CD4-positive, alpha-beta T cell treated with Interleukin-6 for 4 hours (primary cell): ENCODE measurements around the gene ZNF428.
"Not testable (repeated sequence)": the region's sequence is repeated elsewhere in the genome, so short reads cannot be mapped to it uniquely, and the experiment has no call there.

Experiments
- DNase-seq: peaks from one replicate; pipeline ENCODE4 v3.0.0-alpha.2; 2020; ENCODE audit warnings: mixed read lengths

Gene ZNF428

DNA sequence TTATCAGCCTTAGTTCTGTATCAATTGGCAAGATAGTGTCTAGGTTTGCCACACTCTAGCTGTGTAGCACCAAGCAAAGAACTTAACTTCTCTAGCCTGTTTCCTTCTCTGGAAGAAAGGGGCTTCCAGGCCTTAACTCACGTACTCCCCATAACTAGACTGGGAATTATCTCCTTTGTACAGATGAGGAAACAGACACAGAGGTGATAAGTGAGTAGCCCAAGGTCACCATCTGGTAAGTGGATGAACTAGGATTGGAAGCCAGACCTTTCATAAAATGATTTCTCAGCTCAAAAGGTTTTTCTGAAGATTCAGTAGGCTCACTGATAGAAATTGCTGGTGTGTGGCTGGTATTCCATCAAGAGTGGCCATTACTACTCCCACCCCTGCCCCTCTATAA is 3.1 kb downstream of the ZNF428 start:
- DNase-seq = no peak

DNA sequence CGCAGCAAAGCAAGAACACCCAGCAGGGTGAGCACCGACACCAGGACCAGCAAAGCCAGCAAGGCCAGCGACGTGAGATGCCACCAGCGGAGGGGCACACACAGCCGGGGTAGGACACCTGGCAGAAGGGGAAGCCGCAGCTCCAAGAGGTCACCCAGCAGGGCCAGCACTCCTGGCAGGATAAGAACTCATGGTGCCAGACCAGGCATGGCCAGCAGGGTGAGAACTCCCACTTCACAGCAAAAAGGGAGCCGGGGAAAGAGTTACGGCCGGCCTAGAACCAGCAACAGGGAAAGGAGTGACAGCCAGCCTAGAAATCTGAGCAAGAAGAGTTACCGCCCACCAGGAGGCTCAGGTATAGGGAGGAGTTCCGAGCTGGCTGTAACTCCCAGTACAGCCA is 7.1 kb downstream of the ZNF428 start:
- no peak for DNase-seq

DNA sequence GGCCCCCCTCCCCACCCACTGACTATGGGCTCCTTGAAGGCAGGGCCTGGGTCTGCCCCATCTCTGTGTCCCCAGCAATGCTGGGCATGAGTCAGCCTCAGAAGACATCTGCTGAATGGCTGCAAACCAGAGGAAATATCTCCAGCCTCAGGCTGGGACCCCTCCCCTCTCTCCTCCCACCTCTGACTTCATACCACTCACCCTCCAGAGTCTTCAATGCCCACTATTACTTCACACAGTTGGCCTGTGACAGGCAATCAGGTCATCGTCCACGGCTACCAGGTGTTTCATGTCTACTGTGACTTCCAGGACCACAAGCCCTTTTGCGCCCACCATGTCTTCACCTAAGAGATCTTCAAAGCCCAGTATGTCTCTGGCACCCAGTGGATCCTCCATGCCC is 7.6 kb downstream of the ZNF428 start, which contains the start of gene SRRM5:
Gene SRRM5 (plus strand): TSS at position 301 of the 400 bp plus-strand sequence. CDS start 34 bp downstream, at position 335.
- no peak for DNase-seq

DNA sequence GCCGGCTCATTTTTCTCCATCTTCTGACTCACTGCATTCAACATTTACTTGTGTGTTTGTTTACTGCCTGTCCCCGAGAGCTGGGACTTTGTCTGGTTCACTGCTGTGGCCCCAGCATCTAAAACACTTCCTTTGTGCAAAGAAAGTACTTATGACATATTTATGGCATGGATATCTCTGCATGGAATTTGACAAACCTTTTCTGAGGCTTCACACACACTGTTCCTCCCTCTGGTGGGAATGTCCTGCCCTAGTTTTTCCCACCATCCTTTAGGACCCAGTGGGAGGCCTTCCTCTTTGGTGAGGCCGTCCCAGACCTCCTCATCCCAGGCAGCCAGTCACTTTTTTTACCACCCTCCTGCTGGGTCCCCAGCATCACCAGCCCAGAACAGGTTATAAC is 8.9 kb downstream of the ZNF428 start:
- DNase-seq = no peak

DNA sequence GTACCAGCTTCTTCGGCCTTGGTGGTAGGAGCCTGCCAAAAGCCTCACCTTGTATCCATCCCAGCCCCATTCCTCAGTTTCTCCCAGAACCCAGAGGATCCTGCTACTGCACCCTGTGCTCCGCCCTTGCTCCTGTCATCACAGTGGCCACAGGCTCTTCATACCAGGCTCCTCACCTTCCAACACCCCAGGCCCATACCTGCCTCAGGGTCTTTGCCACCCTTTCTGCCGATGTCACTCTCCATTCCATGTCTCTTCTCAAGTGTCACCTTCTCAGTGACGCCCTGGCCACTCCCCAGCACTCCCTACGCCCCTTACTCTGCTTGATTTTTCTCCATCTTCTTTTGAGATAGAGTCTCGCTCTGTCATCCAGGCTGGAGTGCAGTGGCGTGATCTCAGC is 9.6 kb downstream of the ZNF428 start:
- DNase-seq = no peak

DNA sequence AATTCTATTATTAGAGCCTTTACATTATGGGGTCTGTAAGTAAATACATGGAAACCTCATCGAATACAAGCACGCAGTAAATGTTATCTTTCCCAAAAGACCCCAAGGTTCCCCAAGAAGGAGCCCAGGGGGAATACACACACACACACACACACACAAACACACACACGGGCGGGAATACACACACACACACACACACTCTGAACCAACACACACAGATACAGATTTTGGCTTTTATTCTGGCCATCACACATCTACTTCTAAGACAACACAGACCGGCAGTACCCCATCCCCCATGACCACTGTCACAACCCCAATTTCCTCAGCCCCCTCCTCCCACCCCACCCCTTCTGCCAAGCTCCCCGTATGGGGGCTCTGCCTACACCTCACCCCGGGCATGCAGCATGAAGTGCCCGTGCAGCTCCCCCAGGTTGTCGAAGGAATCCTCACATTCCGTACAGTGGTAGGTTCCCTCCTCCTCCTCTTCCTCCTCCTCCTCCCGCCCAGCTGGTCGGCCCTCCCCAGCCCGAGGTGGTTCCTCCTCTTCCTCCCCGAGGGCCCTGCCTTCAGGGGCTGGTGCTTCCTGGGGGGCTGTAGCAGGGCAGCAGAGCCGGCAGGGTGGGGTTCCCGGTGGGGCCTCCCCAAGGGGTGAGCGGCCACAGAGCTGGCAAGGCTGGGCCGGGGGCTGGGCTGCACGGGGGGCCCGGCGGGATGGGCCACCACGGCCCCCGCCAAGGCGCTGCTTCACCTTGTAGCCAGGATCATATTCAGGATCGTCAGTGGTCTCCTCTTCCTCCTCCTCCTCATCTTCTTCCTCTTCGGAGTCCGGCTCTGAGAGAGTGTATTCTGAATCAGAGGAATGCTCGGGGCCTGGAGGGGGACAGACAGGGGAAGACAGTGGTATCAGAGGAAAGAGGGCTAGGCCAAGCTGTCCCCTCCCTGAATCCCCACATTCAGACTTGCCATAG is 11.9 kb downstream of the ZNF428 start:
- no peak for DNase-seq

DNA sequence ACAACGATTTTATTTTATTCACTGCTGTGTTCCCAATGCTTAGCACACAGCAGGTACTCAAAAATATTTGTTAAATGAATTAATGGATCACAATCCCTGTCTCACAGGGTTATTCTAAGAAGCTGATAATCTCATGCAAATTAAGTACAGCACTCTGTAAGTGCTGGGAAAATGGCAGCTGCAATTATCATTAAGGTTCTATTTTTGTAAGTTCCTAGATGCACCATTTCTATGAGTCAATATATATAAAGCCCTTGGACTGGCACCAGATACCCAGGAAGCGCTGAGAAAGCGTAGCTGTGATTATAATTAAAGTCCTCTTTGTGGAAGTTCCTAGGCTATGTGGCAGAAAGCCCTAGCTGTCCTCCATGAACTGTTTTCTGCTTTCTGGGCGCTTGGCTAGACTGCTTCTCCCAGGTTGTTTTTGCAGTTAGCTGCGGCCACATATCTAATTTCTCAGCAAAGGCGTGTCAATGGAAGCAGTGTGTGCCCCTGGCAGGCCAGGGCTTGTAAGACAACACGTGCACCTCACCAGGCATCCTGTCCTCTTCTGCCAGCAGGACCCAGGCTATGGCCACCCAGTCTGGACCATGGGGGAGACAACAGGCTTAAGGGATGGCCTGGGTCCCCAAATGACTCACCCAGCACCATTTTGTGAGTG is 12.7 kb downstream of the ZNF428 start:
- no peak for DNase-seq

DNA sequence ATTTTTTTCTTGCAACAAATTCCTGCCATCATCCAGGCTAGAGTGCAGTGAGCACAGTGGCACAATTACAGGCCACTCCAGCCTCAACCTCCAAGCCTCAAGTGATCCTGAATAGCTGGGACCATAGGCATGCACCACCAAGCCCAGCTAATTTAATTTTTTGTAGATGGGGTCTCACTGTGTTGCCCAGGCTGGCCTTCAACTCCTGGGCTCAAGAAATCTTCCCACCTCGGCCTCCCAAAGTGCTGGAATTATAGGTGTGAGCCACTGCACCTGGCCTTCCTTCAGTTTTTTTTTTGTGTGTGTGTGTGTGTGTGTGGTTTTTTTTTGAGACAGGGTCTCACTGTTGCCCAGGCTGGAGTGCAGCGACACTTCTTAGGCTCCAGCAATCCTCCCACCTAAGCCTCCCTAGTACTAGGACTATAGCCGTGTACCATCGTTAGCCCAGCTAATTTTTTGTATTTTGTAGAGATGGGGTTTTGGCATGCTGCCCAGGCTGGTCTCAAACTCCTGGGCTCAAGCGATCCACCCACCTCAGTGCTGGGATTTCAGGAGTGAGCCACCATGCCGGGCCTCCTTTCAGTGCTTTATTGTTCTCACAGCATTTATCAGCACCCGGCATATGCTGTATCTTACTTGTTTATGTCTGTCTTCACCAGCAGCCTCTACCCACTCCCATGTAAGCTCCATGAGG is 13.4 kb downstream of the ZNF428 start:
- DNase-seq = no peak

DNA sequence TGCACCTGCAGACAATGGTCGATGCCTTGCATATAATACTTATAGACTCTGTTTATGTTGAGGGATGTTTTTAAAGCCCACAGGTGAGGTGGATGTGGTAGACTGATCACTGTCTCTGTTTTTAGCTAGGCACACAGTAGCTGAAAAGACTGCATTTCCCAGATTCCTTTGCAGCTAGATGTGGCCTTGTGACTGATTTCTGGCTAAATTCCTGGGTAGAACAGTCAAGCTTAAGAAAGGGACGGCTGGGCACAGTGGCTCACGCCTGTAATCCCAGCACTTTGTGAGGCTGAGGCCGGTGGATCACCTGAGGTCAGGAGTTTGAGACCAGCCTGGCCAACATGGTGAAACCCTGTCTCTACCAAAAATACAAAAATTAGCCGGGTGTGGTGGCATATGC is 19.1 kb downstream of the ZNF428 start:
- not testable (repeated sequence) for DNase-seq

DNA sequence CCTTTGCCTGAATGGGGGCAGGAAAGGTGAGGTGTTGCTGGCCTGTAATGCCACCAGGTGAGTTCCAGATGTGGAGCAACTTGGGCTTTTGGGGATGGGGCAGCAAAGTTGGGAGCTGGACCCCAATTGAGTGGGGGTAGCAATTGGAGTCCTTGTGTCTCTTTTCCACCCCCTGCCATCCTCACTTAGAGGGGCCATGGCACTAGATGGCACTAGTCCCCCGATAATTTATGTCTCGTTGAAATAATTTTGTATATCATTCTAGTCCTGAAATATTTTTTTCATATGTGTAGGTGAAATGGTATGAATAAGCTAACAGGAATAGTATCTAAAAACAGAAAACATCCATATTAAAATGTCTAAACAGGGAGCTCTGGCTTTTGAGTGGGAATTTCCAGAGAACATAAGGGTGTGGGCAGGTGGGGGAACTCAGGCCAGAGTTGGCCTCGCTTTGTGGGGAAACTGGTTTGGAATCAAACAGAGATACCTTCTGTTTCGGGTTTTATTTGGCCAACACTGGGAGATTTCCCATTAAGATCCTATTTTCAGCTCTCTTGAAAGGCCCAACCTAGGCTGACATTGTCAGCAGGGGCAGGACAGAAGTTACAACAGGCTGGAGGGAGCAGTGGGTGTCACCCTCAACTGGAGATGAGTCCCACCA is 19.7 kb downstream of the ZNF428 start:
- DNase-seq = no peak

DNA sequence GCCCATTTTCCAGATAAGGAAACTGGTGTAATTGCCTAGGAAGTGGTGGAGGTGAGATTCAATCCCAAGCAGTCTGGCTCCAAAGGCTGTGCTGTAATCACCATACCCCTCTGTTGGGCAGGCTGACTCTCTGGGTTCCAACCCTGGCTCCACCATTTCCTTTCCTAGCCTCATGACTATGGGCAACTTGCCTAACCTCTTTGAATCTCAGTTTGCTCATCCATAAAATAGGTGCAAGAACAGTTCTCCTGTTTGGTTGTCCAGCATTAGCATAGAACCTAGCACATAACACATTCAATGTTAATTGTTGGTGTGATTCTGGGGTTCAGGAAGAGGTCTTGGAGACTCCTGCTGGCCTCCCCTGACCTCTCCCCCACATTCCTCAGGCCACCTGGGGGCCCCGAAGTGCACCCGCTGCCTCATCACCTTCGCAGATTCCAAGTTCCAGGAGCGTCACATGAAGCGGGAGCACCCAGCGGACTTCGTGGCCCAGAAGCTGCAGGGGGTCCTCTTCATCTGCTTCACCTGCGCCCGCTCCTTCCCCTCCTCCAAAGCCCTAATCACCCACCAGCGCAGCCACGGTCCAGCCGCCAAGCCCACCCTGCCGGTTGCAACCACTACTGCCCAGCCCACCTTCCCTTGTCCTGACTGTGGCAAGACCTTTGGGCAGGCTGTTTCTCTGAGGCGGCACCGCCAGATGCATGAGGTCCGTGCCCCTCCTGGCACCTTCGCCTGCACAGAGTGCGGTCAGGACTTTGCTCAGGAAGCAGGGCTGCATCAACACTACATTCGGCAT is 20.8 kb downstream of the ZNF428 start:
- no peak for DNase-seq

DNA sequence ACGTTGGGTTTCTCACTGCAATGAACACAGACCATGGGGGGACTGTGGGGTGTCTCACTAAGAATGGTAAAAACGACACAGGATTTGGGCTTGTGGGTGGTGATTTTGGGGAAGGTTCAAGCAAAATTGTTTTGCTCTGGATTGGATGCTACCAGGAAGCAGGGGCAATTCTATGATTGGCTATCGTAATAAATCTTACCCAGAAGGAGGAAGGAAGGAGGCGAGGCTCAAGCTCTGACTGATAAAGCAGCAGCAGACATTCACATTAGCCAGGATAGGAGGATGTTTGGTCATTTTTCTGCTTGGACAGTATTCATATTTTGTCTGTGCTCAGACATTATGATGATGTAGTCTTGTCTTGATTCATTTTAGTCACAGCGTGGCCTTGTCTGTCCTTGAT is 21.6 kb downstream of the ZNF428 start:
- no peak for DNase-seq

DNA sequence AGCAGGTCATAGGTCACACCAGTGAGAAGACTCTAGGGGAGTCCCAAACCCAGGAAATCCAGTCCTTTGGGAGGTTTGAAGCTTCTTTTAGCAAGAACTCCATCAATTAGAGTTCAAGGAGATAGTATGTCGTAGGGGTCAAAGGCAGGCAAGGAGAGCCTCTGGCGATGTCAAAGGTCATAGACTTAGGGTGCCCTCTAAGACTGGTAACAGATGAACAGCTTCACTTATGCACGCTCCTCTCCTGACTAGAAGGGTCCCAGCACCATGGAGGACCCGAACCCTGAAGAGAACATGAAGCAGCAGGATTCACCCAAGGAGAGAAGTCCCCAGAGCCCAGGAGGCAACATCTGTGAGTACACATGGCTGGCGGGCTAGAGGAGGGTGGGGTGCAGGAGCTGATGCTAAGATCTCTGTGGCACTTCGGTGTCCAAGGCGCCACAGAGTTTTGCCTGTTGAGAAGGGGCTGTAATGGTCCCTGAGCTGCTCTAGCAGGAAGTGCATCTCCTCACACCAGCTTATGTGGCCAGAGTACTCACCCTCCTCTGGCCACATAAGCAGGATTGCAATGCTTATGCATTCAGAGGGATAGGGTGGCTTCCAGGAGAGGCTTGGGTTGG is 22.5 kb downstream of the ZNF428 start:
- no peak for DNase-seq

DNA sequence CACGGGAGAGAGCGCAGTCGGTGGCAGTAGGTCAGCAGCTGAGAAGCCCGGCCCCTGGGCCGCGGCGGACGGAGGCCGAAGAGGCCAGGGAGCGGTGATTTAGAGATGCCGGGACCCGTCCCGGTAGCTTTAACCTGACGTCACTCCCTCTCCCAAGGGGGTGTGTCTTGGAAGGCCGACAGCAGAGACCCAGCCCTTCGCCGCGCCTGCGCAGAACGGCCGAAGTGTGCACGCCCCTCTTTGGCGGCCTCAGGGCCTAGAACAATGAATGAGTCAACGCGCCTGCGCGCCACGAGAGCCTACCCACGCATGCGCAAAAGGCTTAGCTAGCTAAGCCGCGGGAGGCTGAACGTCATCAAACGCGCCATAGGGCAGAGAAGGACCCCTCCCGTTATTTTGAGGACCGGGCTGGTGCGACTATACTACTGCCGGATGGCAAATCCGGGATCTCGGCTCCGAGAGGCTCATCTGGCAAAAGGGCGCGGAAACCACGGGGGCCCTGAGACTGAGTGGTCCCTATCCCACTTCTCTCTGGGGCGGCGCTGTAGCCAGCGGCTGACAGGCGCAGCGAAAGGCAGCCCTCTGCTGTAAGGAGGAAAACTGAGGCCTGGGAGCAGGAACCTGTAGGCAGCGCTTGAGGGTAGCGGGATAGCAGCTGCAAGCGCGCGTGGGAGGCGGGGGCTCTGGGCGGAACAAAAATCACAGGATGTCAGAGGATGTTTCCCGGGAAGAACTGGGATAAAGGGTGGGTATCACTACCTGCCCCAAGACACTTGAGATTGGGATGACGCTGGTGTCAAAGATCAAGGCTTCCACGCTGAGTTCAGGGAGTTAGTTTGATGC is 23.2 kb downstream of the ZNF428 start, which contains the start of the genes IRGQ and ZNF576:
Gene IRGQ (minus strand): TSS at position 136 of the 843 bp plus-strand sequence. CDS start 796 bp downstream, outside the sequence.
Gene ZNF576 (plus strand): TSS at position 597 of the 843 bp plus-strand sequence. CDS start 514 bp downstream, outside the sequence.
- DNase-seq = peak; percentile 100

DNA sequence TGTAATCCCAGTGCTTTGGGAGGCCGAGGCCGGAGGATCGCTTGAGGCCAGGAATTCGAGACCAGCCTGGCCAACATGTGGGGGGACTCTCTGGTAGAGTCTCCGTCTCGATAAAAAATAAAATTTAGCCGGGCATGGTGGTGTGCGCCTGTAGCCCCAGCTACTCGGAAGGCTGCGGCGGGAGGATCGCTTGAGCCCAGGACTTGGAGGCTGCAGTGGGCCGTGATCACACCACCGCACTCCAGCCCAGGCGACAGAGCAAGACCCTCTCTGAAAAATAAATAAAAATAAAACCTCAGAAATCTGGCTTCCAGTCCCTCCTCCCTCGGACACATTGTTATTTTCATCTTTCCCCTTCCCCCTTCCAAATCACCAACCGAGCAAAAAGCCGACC is 23.8 kb downstream of the ZNF428 start:
- DNase-seq = no peak

DNA sequence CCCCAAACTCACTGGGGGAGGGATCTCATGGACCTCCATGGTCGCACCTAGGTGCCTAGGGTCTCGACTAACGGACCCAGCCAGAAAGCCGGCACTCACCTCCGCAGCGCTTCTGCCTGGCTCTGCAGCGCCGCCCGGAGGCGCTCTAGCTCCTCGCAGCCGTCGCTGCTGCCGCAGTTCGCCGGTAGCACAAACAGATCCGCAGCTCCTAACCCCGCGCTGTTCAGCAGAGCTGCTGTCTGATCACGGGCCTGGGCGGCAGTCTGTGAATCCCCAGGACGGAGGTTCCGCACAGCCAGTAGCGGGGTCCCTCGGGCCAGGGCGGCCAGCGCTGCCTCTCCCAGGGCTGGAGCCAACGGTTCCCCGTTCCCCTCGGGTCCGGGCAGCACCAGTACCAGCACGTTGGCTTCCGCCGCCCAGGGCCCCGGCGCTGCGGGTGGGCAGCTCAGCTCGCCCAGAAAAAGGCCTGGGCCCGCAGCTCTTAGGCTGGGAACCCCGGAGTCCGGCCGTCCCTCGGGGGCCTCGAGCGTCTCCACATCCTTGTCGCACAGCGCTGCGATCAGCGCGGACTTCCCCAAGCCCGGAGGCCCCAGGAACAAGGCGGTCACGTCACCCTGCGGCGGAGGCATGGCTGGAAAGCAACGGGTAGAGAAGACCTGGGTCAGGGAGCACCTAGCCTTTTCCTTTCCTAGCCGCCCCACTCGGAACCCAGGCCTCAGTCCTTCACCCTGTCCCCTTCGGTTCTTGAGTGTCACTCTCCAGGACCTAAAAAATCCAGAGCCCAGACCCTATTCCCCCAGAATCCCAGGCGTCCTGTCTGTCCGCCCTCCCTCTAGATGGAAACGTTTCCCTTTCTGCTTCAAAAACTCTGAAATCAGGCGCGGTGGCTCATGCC is 24.5 kb downstream of the ZNF428 start:
- peak; percentile 78 for DNase-seq

DNA sequence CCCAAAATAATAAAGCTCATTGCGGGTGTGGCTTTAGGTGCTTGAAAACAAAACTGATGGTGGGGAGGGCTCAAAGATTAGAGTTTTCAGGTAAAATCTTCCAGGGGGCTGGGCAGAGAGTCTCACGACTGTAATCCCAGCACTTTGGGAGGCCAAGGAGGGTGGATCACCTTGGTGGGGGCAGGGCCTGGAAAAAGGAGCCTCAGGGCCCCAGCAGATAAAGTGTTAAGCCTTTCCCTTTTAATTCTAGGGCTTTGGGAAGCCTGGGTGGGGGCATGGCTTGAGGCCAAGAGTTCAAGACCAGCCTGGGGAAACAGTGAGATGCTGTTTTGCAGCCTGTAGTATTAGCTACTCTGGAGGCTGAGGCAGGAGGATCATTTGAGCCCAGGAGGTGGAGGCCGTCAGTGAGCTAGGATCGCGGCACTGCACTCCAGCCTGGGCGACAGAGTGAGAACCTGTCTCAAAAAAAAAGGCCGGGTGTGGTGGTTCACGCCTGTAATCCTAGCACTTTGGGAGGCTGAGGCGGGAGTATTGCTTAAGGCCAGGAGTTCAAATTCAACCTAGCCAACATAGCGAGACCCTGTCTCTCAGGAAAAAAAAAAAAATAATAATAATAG is 25.2 kb downstream of the ZNF428 start:
- DNase-seq = no peak

DNA sequence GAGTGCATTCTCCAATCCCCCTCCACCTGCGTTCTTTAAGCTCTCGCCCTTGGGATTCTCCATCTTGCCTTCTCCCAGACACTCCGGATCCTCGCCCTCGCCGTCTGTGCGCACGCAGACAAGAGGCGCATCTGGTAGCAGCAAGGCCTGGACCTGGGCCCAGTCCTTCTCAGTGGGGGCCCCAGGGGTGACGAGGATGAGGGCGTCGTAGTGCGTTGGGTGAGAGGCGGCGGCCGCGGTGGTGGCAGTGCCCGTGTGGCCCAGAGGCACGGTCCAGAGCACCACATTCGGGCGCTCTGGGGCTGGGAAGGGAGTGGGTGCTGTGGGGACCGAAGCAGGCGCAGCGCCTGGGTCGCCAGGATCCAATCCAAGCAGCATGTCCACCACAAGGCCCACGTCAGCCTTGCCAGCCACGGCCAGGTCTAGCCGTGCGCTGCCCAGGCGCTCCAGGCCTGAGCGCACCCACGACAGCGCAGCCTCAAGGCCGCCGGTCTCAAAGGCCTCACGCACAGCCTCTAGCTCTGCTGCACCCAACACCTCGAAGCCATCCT is 26.6 kb downstream of the ZNF428 start:
- DNase-seq = no peak
